Activated CD8-positive, alpha-beta memory T cell treated with anti-CD3 and anti-CD28 coated beads for 36 hours (primary cell): ENCODE measurements around the gene THEMIS2. TPM values are rescaled to one million over a fixed set of nuclear protein-coding genes. Genes with fewer than 3 reads are reported as not detected.

Source experiments
- CTCF ChIA-PET: fragments of 350-600 bp; sonication (Branson Sonifier 250); formaldehyde crosslinking; loops from one replicate; lab custom pipeline; 2021; ENCODE audit warnings: antibody characterized with exemption; lab: Charles Lee
- POLR2A ChIA-PET: fragments of 350-600 bp; sonication (Branson Sonifier 250); formaldehyde crosslinking; loops from one replicate; lab custom pipeline; 2021; ENCODE audit warnings: antibody characterized with exemption; lab: Charles Lee
- total RNA-seq, 2 experiments: library from RNA; stranded (reverse); gene quantifications; one replicate each; pipeline ENCODE4 v1.2.3, GENCODE V29; 2021

THEMIS2 gene
- total RNA-seq, 2 experiments from 2014 or later: 13.3 to 17.1 TPM

DNA sequence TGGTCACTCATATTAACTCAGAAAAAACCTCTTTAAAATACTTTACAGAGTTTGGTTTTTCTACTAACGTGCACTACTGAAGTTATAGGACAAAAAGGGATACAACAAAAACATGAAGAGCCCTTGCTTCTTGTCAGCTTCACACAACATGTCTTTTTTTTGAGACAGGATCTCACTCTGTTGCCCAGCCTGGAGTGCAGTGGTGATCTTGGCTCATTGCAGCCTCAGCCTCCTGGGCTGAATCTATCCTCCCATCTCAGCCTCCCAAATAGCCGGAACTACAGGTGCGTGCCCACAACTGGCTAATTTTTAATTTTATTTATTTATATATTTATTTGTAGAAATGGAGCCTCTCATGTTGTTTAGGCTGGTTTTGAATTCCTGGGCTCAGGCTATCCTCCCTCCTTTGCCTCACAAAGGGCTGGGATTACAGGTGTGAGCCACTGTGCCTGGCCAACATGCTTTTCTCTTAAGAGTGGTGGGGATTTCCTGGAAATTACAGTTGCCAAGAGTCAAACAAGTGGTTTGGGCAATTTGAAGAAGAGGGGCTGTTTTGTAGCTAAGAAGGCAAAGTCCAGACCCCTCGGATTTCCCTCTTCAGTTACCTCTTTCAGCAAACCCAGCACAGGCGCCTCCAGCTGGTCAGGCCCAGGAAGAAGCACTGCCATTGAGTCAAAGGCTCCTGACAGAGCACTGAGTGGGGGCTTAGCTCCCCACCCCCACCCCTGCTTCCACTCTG is 56.0 kb downstream of the THEMIS2 start:
- ChIA-PET CTCF (no interaction called here), POLR2A (no interaction called here)

DNA sequence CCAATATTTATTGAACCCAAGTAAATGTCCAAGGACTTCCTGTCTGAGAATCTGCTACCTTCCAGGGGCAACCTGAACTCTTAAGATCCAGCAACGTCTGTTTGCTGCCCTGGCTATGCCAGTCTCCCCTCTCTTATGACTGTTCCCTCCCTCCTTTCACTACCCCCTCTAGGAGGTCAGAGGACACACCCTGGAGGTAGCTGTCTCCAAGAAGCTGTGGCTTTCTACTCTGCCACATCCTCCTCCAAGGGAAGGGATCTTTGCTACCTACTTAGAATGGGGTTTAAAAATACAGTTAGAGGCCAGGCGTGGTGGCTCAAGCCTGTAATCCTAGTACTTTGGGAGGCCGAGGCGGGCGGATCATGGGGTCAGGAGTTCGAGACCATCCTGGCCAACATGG is 58.8 kb downstream of the THEMIS2 start:
- ChIA-PET POLR2A (no interaction called here), CTCF (no interaction called here)

DNA sequence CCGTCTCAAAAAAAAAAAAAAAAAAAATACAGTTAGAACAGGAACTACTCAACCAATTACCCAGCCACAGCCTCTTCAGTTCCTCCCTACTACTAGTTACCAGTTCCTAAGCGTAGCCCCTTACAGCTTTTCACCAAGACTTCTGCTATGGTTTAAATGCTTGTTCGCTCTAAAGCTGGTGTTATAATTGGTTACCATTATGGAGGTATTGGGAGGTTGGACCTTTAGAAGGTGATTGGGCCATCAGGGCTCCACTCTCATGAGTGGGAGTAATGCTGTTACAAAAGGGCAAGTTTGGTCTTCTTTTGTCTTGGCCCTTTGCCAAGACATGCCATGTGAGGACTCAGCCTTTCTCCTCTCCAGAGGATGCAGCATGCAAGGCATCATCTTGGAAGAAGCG is 59.4 kb downstream of the THEMIS2 start:
- CTCF ChIA-PET: no interaction called here
- POLR2A ChIA-PET: no interaction called here

DNA sequence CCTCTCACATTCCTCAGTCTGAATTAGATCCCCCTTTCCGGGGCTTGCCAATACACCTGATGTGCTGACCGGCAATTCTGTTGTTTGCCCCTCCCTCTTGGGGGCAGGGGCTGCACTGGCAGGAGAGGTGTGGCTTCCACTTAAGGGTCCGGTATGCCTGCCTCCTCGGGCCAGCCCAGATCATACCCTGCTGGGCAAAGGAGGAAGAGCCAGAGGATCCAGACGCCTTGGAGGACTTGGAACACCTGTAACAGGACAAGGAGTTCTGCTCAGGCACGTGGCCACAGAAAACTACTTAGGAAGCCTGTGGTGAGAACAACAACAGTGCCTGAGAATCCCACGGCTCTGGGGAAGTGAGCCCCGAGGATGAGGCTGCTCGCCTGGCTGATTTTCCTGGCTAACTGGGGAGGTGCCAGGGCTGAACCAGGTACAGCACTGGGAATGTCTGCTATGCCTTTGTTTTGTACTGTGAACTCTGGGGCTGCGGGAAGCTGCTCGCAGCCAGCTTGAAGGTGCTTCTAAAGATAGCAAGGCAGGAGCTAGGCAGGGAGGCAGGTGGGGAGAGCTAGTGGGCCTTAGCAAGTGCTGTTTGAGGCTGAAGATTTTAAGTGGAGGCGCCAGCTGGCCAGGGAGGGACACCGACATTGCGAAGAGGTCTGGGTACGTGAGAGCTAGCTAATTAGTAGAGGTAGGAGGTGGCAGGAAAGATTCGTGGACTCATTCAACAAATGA is 62.6 kb downstream of the THEMIS2 start, which contains the start of gene SMPDL3B:
TSS of gene SMPDL3B (plus strand) at position 183 of the 732 bp plus-strand sequence. CDS start at position 367, 184 bp downstream.
- CTCF ChIA-PET: interaction anchor here (1.3 to 1.7 kb wide), 2 partner anchors 77 to 157 kb away, joined by 4 to 9 read pairs; no protein-coding TSS in a partner anchor

DNA sequence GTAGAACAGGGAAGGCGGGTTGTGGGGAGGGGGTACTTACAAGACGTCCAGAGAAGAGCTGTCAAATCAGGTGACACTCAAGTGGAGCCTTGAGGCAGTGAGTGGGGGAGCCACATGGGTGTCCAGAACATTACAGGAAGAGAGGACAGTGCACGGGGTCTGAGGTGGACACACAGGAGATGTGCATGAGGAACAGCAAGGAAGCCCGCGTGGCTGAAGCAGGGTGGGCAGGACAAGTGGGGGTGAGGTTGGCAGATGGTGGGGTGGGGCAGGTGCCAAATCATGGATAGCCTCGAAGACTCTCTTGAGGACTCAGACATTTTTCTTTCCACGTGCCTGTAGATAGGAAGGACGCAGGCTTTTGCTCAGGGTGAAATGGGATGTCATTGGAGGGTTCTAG is 63.4 kb downstream of the THEMIS2 start:
- ChIA-PET CTCF (interaction anchor here (1.3 kb wide), 1 partner anchor 78 kb away, joined by 4 read pairs; no protein-coding TSS in a partner anchor), POLR2A (no interaction called here)

More for the DNA sequence above, 62.6 kb downstream of the THEMIS2 start, which contains the start of gene SMPDL3B:
- POLR2A ChIA-PET: no interaction called here

Other genes starting within 250 kb of the THEMIS2 start
- gene FGR, start 237.4 kb upstream of the THEMIS2 start, total RNA-seq: under 1 TPM; 0.51 to 0.63 TPM
- 10 to 100 TPM in 1 of 2 experiments, 1 to 10 TPM in 1; 9.3 to 13.3 TPM for gene IFI6, start 200.4 kb upstream of the THEMIS2 start, total RNA-seq
- gene FAM76A, start 146.6 kb upstream of the THEMIS2 start, total RNA-seq: 10 to 100 TPM in 1 of 2 experiments, 1 to 10 TPM in 1; 9.3 to 10.6 TPM
- 10 to 100 TPM; 20.8 to 21.1 TPM for gene STX12, start 99.3 kb upstream of the THEMIS2 start, total RNA-seq
- 10 to 100 TPM; 63.4 to 70.8 TPM for gene PPP1R8, start 41.8 kb upstream of the THEMIS2 start, total RNA-seq
- gene RPA2, start 42.0 kb downstream of the THEMIS2 start, total RNA-seq: 100 to 1,000 TPM in 1 of 2 experiments, 10 to 100 TPM in 1; 93.7 to 107 TPM
- gene SMPDL3B, start 62.5 kb downstream of the THEMIS2 start, total RNA-seq: under 1 TPM; 0.63 to 0.92 TPM
- 1 to 10 TPM; 6.2 to 7.5 TPM for gene XKR8, start 87.4 kb downstream of the THEMIS2 start, total RNA-seq
- 10 to 100 TPM; 37.5 to 39.6 TPM for gene EYA3, start 216.1 kb downstream of the THEMIS2 start, total RNA-seq